ENCODE measurements around the gene CFL2.

Gene CFL2

GRCh38 chr14:34676516-34677211, 37.7 kb downstream of the CFL2 start:
- no peak overlapping the region for H3K4me3 ChIP-seq (ENCODE audit: low read depth, low read length)

GRCh38 chr14:34673702-34674101, 40.7 kb downstream of the CFL2 start:
- H3K4me3 ChIP-seq (ENCODE audit: low read depth, low read length), result no peak overlapping the region

GRCh38 chr14:34671716-34672115, 42.7 kb downstream of the CFL2 start:
- no peak overlapping the region for H3K4me3 ChIP-seq (ENCODE audit: low read depth, low read length)

- H3K4me3 ChIP-seq (ENCODE audit: low read depth, low read length), result no peak overlapping the region
These were observed 46.3 kb downstream of the CFL2 start for GRCh38 chr14:34668111-34668510.

- H3K4me3 ChIP-seq (ENCODE audit: low read depth, low read length), result no peak overlapping the region
These were observed 47.4 kb downstream of the CFL2 start for GRCh38 chr14:34667007-34667406.

- no peak overlapping the region for H3K4me3 ChIP-seq (ENCODE audit: low read depth, low read length)
These were observed 48.5 kb downstream of the CFL2 start for GRCh38 chr14:34665785-34666435.

GRCh38 chr14:34662561-34663088, 51.8 kb downstream of the CFL2 start:
- no peak overlapping the region for H3K4me3 ChIP-seq (ENCODE audit: low read depth, low read length)

GRCh38 chr14:34660796-34661195, 53.6 kb downstream of the CFL2 start:
- H3K4me3 ChIP-seq (ENCODE audit: low read depth, low read length), result no peak overlapping the region
